ENCODE results near the gene CD82. TPM values are rescaled to one million over a fixed set of nuclear protein-coding genes. Genes with fewer than 3 reads are reported as not detected.

Gene CD82
- total and polyA plus RNA-seq, 2 of the 8 experiments (the other 6 are each of a cell fraction or from before 2014, with no cell fraction given): 7.9 to 10.3 TPM

DNA sequence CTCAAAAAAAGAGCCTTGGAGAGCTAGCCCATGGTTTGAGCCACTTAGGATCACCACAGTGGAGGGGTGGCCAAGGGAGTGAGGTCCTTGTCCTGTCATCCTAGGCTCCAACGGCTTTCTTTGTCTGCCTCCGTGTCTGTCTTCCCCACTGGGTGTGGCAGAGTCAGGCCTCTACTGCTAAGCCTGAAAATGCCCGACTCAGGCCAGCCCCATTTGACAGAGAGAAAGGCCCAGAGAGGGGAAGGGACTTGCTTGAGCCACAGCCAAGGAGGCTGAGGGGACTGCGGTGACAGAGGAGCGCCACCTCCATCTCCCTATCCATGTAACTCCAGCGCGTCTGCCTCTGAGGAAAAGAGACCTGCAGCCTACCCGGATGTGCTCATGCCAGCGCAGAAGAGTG, 27.8 kb upstream of the CD82 start:
- Histone ChIP-seq H3K4me1 (replicated peaks in 1 of 4; ENCODE audit: control insufficient read depth in 3 of 4, insufficient read depth in 4 of 4, low read length in 3 of 4) (peaks cover 2 to 11% (median 3%) of the 10 kb centered on the region in 4 experiments; a peak in 6 of 7 replicates), H3K27me3 (replicated peaks in 1 of 4; ENCODE audit: control insufficient read depth in 3 of 4, extremely low read depth in 1 of 4, insufficient read depth in 3 of 4, low read length in 3 of 4) (peaks cover 0 to 6% (median 3%) of the 10 kb centered on the region in 4 experiments; a peak in 2 of 7 replicates), H3K23ac (ENCODE audit: insufficient read length) (no peak overlapping the region), H2BK12ac (ENCODE audit: low read depth, low read length) (no peak overlapping the region; the same call in 1 of the 2 replicates), H3K18ac (ENCODE audit: extremely low read depth, low read length) (no peak overlapping the region; the same call in 1 of the 2 replicates), H2BK5ac (ENCODE audit: low read depth, low read length) (no peak overlapping the region), H2BK120ac (replicated peaks; ENCODE audit: low read depth, low read length) (no peak overlapping the region), H3K4me2 (ENCODE audit: insufficient read depth in 1 of 2, low read depth in 2 of 2, low read length in 2 of 2) (no peak overlapping the region), H3K56ac (replicated peaks; ENCODE audit: insufficient read length, low read depth, low read length) (no peak overlapping the region), H3K79me2 (ENCODE audit: control insufficient read depth in 1 of 2, insufficient read depth in 2 of 2, low read length in 2 of 2) (no peaks in the 10 kb centered on the region), H3K4me3 (ENCODE audit: extremely low read depth in 1 of 4, insufficient read depth in 2 of 4, low read depth in 3 of 4, low read length in 4 of 4) (no peak overlapping the region), H3K9me3 (ENCODE audit: insufficient read depth in 2 of 2, low read depth in 1 of 2, low read length in 1 of 2) (no peaks in the 10 kb centered on the region), H2AK5ac (ENCODE audit: low read depth, low read length) (no peak overlapping the region), H3K79me1 (ENCODE audit: low read depth, low read length) (no peaks in the 10 kb centered on the region), H2BK15ac (ENCODE audit: low read length) (no peak overlapping the region), H3K9ac (replicated peaks in 1 of 4; ENCODE audit: extremely low read depth in 1 of 4, low read depth in 3 of 4, low read length in 3 of 4) (no peak overlapping the region), H4K5ac (ENCODE audit: insufficient read length, low read depth, low read length) (no peak overlapping the region), H4K91ac (replicated peaks; ENCODE audit: insufficient read length, low read length) (no peak overlapping the region), H2AFZ (ENCODE audit: low read length) (no peak overlapping the region), H3K23me2 (ENCODE audit: low read depth, low read length) (peaks cover 4% of the 10 kb centered on the region; the same call in 1 of the 2 replicates), H4K20me1 (replicated peaks in 1 of 2; ENCODE audit: control insufficient read depth in 1 of 2, insufficient read depth in 2 of 2, low read length in 2 of 2) (no peaks in the 10 kb centered on the region), H2BK20ac (ENCODE audit: low read length) (no peak overlapping the region), H3K4ac (replicated peaks; ENCODE audit: insufficient read length, low read depth, low read length) (no peak overlapping the region), H4K8ac (ENCODE audit: extremely low read depth, insufficient read depth, low read length) (no peak overlapping the region), H3K27ac (ENCODE audit: low read depth, low read length) (no peak overlapping the region), H3K14ac (ENCODE audit: insufficient read length) (no peak overlapping the region), H3K36me3 (ENCODE audit: control insufficient read depth in 2 of 4, insufficient read depth in 4 of 4, low read length in 3 of 4) (no peaks in the 10 kb centered on the region)
- POLR2A ChIA-PET (ENCODE audit: partially characterized antibody): no interaction called here
- 84% methylated on average over 7 of the region's 9 CpGs; no CpG with 5 or more reads in 1 of the 2 experiments for WGBS, 2 experiments (ENCODE audit: extremely low coverage in 1 of 2, insufficient coverage in 1 of 2, insufficient read length in 1 of 2, insufficient replicate concordance in 2 of 2, low coverage in 1 of 2, low lambda C conversion rate in 2 of 2, missing lambda C conversion rate in 1 of 2)
- DNase-seq (ENCODE audit: low read depth in 1 of 2, low spot score in 2 of 2): no peak
- CTCF ChIA-PET (ENCODE audit: partially characterized antibody): interaction anchor here (0.8 to 7.8 kb wide), 18 partner anchors 12 to 442 kb away, joined by 3 to 120 read pairs (median 3); partner anchors contain the start of gene EXT2
- FAIRE-seq: no peak
- TF ChIP-seq CEBPB (IDR thresholded peaks at IDR 0.05; ENCODE audit: low read depth, low read length): no peak
- TF ChIP-seq SUZ12 (IDR thresholded peaks at IDR 0.05; ENCODE audit: low read length): no peak
- no peak for TF ChIP-seq POLR2AphosphoS5 (IDR thresholded peaks at IDR 0.05; ENCODE audit: low read depth, low read length)
- TF ChIP-seq BRCA1 (IDR thresholded peaks at IDR 0.05; ENCODE audit: low read depth, low read length): no peak
- no peak for TF ChIP-seq SP2 (IDR thresholded peaks at IDR 0.05; ENCODE audit: low read length)
- TF ChIP-seq CBX5 (IDR thresholded peaks at IDR 0.05; ENCODE audit: low read depth, low read length): no peak
- TF ChIP-seq, protein P1, sequence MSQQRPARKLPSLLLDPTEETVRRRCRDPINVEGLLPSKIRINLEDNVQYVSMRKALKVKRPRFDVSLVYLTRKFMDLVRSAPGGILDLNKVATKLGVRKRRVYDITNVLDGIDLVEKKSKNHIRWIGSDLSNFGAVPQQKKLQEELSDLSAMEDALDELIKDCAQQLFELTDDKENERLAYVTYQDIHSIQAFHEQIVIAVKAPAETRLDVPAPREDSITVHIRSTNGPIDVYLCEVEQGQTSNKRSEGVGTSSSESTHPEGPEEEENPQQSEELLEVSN (IDR thresholded peaks at IDR 0.05): no peak
- TF ChIP-seq HDAC2 (IDR thresholded peaks at IDR 0.05; ENCODE audit: borderline replicate concordance in 1 of 2, low read depth in 2 of 2, low read length in 2 of 2): no peak
- TF ChIP-seq BACH1 (IDR thresholded peaks at IDR 0.05; ENCODE audit: low read length): no peak
- TF ChIP-seq SAP30 (IDR thresholded peaks at IDR 0.05; ENCODE audit: insufficient read depth, insufficient replicate concordance, low read length): no peak
- no peak for TF ChIP-seq JUN (IDR thresholded peaks at IDR 0.05; ENCODE audit: low read depth, low read length)
- TF ChIP-seq RXRA (IDR thresholded peaks at IDR 0.05; ENCODE audit: insufficient read depth, low read depth, low read length): no peak
- no peak for TF ChIP-seq RFX5 (IDR thresholded peaks at IDR 0.05; ENCODE audit: borderline replicate concordance, low read depth, low read length)
- no peak for TF ChIP-seq POU5F1 (IDR thresholded peaks at IDR 0.05; ENCODE audit: low read depth, low read length)
